ENCODE data around the gene CPPED1.

Gene CPPED1

GRCh38 chr16:12763517-12763916, 40.2 kb downstream of the CPPED1 start:
- Mint-ChIP-seq H3K4me3 (no peak overlapping the region), H3K9me3 (no peaks in the 10 kb centered on the region), H3K36me3 (no peaks in the 10 kb centered on the region), H3K27ac (no peak overlapping the region), H3K4me1 (peaks cover 23% of the 10 kb centered on the region)
- DNase-seq (ENCODE audit: low spot score in 2 of 2) (no peak), ATAC-seq (no peak)

- Mint-ChIP-seq H3K27ac (no peak overlapping the region), H3K4me3 (no peak overlapping the region), H3K9me3 (no peaks in the 10 kb centered on the region), H3K36me3 (no peaks in the 10 kb centered on the region), H3K4me1 (peaks cover 2% of the 10 kb centered on the region)
- no peak for ATAC-seq
- DNase-seq (ENCODE audit: low spot score in 2 of 2), result no peak
These were observed 42.7 kb downstream of the CPPED1 start for GRCh38 chr16:12760819-12761611.

DNA sequence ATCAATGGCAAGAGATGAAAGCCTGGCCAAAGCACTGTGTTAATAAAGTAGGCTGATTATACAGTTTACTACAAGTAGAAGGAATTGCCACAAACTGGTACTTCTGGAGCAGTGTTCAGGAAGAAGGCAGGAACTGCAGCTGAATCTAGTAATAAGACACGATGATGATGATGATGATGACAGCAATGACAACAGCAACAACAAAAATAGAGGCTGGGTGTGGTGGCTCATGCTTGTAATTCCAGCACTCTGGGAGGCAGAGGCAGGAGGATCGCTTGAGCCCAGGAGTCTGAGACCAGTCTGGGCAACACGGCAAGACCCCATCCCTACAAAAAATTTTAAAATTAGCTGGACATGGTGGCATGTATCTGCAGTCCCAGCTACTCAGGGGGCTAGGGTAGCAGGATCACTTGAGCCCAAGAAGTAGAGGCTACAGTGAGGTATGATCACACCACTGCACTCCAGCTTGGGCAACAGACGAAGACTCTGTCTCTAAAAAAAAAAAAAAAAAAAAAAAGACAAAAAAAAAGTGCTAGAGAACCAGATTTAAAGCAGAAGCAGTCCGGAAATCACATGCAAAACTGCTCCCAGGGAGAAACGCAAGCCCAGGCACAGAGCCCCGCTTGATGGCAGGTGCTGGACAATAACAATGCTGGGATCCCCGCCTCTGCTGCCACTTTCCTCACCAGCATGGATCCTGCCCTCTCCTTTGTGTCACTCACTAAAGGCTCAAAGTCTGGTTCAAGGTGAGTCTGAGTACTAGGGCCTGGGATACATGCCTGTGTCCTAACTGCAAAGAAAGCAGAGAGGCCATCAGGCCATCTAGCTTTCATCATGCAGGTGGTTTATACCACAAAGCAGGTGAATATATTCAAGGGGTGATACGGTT, 44.8 kb downstream of the CPPED1 start:
- ATAC-seq (no peak), DNase-seq (ENCODE audit: low spot score in 2 of 2) (no peak)
- H3K4me1 Mint-ChIP-seq, result no peaks in the 10 kb centered on the region
- no peaks in the 10 kb centered on the region for H3K9me3 Mint-ChIP-seq
- no peak overlapping the region for H3K4me3 Mint-ChIP-seq
- H3K27ac Mint-ChIP-seq, result no peak overlapping the region
- no peaks in the 10 kb centered on the region for H3K36me3 Mint-ChIP-seq

DNA sequence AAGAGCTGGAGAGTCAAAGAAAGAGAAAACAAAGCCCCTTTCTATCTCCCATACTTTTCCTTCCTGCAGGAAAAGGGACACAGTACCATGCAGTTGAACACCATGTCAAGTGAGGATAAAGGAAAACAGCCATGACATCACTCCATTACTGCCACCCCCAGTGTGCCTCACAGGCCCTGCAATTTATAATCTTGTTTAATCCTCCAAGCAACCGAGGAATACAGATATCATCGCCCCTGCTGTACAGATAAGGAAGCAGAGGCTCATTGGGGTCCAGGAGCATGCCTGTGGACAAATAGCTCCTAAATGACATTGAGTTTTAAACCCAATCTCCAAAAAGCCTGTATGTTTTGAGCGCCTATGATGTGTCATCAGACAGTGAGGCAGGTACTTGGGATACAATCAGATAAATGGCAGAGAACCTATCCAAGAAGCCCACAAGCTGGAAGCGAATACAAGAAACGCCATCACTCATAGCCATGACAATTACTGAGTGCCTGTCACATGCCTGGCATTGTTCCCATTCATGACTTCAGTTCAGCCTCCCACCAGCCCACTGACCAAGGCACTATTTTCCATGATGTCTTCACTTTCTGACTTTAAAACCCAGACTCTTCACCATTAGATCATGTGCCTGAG, 45.5 kb downstream of the CPPED1 start:
- DNase-seq (ENCODE audit: low spot score in 2 of 2), result no peak
- H3K9me3 Mint-ChIP-seq, result no peaks in the 10 kb centered on the region
- H3K27ac Mint-ChIP-seq, result no peak overlapping the region
- H3K4me3 Mint-ChIP-seq, result no peak overlapping the region
- H3K36me3 Mint-ChIP-seq, result no peaks in the 10 kb centered on the region
- no peaks in the 10 kb centered on the region for H3K4me1 Mint-ChIP-seq
- ATAC-seq, result no peak

- H3K9me3 Mint-ChIP-seq, result no peaks in the 10 kb centered on the region
- no peaks in the 10 kb centered on the region for H3K4me1 Mint-ChIP-seq
- H3K4me3 Mint-ChIP-seq, result no peak overlapping the region
- DNase-seq (ENCODE audit: low spot score in 2 of 2) (no peak), ATAC-seq (no peak)
- H3K27ac Mint-ChIP-seq, result no peak overlapping the region
- no peaks in the 10 kb centered on the region for H3K36me3 Mint-ChIP-seq
These were observed 46.1 kb downstream of the CPPED1 start for GRCh38 chr16:12757546-12757945.

- Mint-ChIP-seq H3K4me1 (peaks cover 14% of the 10 kb centered on the region), H3K27ac (no peak overlapping the region), H3K36me3 (no peaks in the 10 kb centered on the region), H3K9me3 (no peaks in the 10 kb centered on the region), H3K4me3 (no peak overlapping the region)
- DNase-seq (ENCODE audit: low spot score in 2 of 2), result no peak
- ATAC-seq, result no peak
These were observed 48.7 kb downstream of the CPPED1 start for GRCh38 chr16:12754824-12755543.

DNA sequence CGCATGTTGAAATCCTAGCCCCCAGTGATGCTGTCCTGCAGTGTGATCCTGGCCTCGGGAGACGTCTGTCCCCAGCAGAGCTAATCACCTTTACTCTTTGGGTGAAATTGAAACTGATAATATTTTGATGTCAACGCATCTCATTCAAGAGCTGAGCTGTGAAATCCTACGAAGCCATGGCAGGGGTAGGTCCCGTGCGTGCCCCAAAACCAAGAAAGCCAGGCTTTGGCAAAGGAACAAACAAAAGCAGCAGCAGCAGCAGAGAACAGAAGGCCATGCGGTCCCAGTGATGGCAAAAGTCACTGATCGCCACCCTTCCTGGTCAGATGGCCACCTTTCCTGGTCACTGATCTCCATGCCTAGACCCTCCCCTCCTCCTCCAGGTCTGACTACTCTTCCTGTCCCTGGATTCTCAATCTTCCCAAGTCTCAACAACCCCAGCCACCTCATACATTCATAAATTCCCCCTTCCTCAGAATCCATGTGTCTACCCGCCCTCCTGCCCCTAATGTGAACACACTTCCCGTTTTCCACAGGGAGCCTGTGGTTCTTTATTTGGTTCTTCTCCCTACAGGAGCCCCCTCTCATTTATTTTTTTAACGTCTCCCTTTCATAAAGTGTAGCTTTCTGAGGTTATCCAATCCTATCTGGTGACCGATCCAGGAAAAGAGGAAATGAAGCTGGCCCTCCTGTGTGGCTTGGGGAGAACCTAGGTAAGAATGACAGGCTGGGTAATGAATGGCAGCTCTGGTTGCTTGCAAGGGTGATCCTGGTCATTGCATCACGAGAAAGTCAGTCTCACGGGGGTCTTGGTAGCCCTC, 50.3 kb downstream of the CPPED1 start:
- Mint-ChIP-seq H3K4me1 (peaks cover 24% of the 10 kb centered on the region), H3K27ac (peak overlapping the region; percentile 63), H3K9me3 (no peaks in the 10 kb centered on the region), H3K4me3 (no peak overlapping the region), H3K36me3 (no peaks in the 10 kb centered on the region)
- no peak for DNase-seq (ENCODE audit: low spot score in 2 of 2)
- ATAC-seq, result no peak

- ATAC-seq, result no peak
- no peak overlapping the region for H3K4me3 Mint-ChIP-seq
These were observed 51.5 kb downstream of the CPPED1 start for GRCh38 chr16:12752159-12752558.

DNA sequence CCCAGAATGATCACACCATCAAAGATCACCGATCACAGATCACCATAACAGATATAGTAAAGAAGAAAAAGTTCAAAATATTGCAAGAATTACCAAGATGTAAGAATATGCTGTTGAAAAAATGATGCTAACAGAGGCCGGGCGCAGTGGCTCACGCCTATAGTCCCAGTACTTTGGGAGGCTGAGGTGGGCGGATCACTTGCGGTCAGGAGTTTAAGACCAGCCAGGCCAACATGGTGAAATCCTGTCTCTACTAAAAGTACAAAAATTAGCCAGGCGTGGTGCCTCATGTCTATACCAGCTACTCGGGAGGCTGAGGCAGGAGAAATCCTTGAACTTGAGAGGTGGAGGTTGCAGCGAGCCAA, 53.2 kb downstream of the CPPED1 start:
- H3K4me3 Mint-ChIP-seq, result peak overlapping the region; percentile 56
- no peak for ATAC-seq
- H3K4me1 Mint-ChIP-seq, result peaks cover 24% of the 10 kb centered on the region
- no peaks in the 10 kb centered on the region for H3K9me3 Mint-ChIP-seq
- peak in 1 of 2 donors; percentile 57 for DNase-seq (ENCODE audit: low spot score in 2 of 2)
- H3K27ac Mint-ChIP-seq, result peak overlapping the region; percentile 80
- H3K36me3 Mint-ChIP-seq, result no peaks in the 10 kb centered on the region

More at GRCh38 chr16:12752159-12752558, 51.5 kb downstream of the CPPED1 start:
- Mint-ChIP-seq H3K36me3 (no peaks in the 10 kb centered on the region), H3K9me3 (no peaks in the 10 kb centered on the region), H3K27ac (peak overlapping the region; percentile 45), H3K4me1 (peaks cover 24% of the 10 kb centered on the region)
- no peak for DNase-seq (ENCODE audit: low spot score in 2 of 2)

GRCh38 chr16:12749076-12749475, 54.6 kb downstream of the CPPED1 start:
- Mint-ChIP-seq H3K9me3 (peaks cover 7% of the 10 kb centered on the region), H3K27ac (no peak overlapping the region), H3K36me3 (no peaks in the 10 kb centered on the region), H3K4me3 (no peak overlapping the region), H3K4me1 (peaks cover 24% of the 10 kb centered on the region)
- DNase-seq (ENCODE audit: low spot score in 2 of 2), result no peak
- no peak for ATAC-seq

- DNase-seq (ENCODE audit: low spot score in 2 of 2) (no peak), ATAC-seq (no peak)
- no peak overlapping the region for H3K27ac Mint-ChIP-seq
- peaks cover 7% of the 10 kb centered on the region for H3K9me3 Mint-ChIP-seq
- H3K36me3 Mint-ChIP-seq, result no peaks in the 10 kb centered on the region
- H3K4me1 Mint-ChIP-seq, result peaks cover 24% of the 10 kb centered on the region
- no peak overlapping the region for H3K4me3 Mint-ChIP-seq
These were observed 55.9 kb downstream of the CPPED1 start for GRCh38 chr16:12747827-12748226.

GRCh38 chr16:12747261-12747660, 56.4 kb downstream of the CPPED1 start:
- Mint-ChIP-seq H3K36me3 (no peaks in the 10 kb centered on the region), H3K4me1 (peaks cover 24% of the 10 kb centered on the region), H3K27ac (no peak overlapping the region), H3K4me3 (no peak overlapping the region), H3K9me3 (peaks cover 7% of the 10 kb centered on the region)
- ATAC-seq (no peak), DNase-seq (ENCODE audit: low spot score in 2 of 2) (no peak)

- H3K9me3 Mint-ChIP-seq, result peaks cover 9% of the 10 kb centered on the region
- no peak overlapping the region for H3K27ac Mint-ChIP-seq
- H3K4me3 Mint-ChIP-seq, result no peak overlapping the region
- no peaks in the 10 kb centered on the region for H3K36me3 Mint-ChIP-seq
- DNase-seq (ENCODE audit: low spot score in 2 of 2) (no peak), ATAC-seq (no peak)
- peaks cover 9% of the 10 kb centered on the region for H3K4me1 Mint-ChIP-seq
These were observed 58.8 kb downstream of the CPPED1 start for GRCh38 chr16:12744860-12745259.

DNA sequence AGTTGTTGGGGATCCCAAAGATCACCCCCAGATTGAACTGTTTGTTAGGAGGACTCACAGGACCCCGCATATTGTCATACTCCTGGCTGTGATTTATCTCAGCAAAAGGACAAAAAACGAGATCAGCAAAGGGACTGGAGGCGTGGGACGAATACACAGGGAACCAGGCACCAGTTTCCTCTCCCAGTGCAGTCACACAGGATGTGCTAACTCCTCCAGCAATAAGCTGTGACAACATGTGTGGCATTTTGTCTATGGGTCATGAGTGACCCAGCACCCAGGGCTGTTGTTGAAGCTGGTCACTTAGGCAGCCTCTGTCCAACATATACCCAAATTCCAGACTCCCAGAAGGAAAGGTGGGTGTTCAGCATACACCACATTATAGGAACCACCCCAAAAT, 60.9 kb downstream of the CPPED1 start:
- ATAC-seq, result no peak
- Mint-ChIP-seq H3K36me3 (no peaks in the 10 kb centered on the region), H3K9me3 (peaks cover 12% of the 10 kb centered on the region), H3K27ac (no peak overlapping the region), H3K4me3 (no peak overlapping the region), H3K4me1 (no peaks in the 10 kb centered on the region)
- DNase-seq (ENCODE audit: low spot score in 2 of 2), result no peak
